Activated CD4-positive, alpha-beta T cell treated with anti-CD3 and anti-CD28 coated beads, Interleukin-2, amount 50 U/mL, for 24 hours (primary cell): ENCODE data around the gene ABCF2.

Source experiments
- DNase-seq, 2 donors: peaks; one replicate each; pipeline ENCODE4 v3.0.0-alpha.2; 2020; ENCODE audit warnings: low read depth in 1 of 2, low spot score in 1 of 2

The ABCF2 gene

DNA sequence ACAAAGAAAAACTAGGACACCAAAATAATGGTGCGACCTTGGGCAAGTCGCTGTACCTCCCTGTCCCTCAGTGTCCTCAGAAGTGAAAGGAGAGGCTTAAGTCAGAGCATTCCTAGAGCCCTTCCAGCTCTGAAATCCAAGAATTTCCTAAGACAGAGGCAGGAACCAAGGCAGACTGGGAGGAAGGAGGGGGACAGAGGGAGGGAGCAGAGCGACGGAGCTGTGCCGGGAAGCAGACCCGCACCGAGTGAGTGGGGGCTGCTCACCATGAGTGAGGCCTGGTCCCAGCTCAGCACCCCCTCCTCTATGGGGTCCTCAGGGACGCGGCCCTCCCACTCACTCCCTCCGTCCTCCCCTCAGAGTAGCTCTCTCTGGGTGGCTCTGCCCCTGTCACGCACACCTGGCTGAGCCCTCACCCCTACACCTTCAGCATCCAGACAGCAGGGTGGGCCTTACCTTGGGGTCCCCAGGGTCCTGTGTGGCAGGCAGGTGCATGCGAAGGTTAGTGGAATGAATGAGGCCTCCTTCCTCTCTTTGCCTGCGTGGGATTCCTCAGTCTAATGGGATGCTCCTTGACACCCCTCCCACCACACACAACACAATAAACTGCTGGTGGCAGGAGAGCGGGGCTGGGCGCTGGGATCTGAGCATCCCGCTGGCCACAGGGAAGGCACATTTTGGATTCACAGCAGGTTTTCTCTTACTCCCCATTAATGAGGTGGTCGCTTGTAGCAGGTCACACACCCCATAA, 26.1 kb upstream of the ABCF2 start:
- no peak for DNase-seq

DNA sequence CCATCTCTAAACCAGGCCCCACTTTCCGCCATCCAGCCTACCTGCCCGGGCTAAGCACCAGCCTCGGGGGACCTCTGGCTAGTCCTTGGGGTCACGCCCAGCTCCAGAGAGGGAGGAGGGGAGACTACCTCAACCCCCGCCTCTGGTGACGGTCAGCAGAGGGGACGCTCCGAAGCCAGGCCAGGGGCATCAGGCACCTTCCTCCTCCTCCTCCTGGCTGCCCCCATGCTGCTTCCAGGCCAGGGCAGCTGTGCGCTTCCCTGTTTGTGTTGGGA, 25.5 kb upstream of the ABCF2 start:
- DNase-seq: no peak

DNA sequence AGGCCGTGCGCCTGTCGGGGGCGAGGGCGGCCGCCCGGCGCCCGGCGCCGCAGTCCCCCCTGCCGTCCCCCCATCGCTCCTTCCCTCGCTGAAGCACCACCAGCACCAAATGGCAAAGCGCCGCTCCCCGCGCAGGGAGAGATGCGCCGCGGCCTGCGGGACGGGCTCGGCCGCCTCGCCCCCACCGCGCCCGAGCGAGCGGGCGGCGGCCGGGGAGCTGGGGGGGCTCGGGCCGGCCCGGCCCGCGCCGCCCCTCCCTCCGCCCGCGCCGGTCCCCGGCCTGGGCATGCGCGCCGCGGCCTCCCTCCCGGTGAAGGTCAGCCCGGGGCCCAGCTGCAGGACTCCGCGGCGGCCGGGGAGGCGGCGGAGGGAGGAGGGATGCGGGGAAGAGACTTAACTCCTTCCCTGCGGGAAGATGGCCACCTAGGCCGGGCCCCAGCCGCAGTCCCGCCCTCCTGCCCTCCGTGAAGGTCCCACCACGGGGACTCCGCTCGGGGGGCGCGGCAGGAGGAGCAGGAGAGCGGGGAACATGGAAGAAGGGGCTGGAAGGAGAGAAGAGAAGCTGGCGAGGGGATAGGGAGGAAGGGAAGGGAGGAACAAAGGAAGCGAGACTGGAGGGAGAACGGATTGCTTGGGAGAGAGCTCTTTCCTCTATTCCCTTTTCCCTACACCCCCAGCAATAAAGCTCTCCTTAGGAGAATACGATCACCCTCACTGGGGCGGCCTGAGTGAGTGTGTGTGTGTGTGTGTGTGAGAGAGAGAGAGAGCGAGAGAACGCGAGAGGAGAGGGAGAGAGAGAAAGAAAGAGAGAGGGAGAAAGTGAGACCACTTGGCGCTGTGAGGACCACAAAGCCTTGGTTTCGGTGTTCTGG, 24.9 kb upstream of the ABCF2 start:
- no peak for DNase-seq

DNA sequence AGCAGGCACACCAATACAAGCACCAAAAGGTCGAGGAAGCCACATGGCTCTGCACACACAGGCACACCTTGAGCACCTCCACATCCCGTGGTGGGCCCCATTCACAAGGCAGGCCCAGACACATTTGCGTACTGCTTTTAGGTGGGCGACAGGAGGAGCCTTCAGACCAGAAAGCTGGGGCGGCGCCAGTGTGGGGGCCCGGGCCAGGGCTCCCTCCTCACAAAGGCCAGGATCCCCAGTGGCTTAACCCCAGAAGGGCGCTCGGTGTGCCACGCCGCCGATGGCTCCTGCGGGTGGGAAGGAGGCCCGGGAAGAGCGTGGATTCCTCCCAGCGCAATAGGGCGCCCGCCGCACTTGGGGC, 24.3 kb upstream of the ABCF2 start:
- DNase-seq: no peak

DNA sequence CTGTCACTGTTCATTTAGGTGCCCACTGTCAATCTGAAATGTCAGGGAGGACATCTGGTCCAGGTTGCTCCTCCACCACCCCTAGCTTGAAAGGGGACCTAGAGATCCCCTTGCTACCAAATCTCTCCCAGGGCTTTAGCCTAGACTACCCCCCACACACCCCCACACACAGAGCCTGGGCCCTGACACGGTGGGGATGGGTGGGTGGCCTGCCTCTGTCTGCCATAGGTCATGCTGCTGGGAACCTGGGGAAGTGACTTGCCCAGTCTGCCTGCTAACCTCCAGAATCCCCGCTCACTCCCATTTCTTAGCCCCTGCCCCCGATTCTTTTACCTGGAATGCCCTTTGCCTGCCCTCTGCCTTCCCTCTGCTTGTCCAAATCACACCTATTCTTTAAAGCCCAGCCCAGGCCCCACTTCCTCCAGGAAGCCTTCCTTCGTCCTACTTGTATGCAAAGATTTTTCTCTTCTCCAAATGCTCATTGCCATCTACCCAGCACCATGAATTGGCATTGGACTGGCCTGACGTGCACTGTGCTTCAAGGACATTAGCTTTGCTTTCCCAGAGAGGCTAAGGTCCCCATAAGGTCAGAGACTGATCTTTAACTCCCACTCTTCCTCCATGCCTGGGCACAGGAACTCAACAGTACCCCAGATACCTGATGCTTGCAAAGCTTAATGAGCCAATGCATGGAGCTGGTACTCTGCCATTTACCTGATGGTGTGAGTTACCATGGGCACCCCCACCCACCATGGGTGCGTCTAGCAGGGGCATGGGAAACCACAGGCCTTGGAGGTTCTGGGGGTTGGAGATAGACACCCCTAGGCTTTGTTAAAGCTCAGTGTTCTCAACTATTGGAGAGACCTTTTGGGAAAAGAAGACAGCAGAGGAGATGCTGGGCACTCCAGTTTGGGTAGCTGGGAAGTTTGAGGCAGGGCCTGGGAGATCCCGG, 23.5 kb upstream of the ABCF2 start:
- no peak for DNase-seq

DNA sequence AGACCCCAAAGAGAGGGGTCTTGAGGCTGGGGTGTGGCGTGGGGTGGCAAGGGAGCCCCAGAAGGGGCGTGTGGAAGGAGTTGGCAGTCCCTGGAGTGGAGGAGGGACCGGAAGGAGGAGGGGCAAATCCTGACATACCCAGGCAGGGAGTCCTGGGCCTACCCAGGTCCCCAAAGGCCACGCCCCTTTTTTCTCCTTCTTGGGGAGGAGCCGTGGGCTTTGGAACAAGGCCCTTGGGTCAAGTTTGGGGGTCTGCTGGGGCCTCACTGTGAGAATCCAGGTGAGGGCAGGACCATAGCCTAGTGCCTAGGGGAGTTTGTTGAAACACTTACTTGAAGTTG, 22.7 kb upstream of the ABCF2 start:
- DNase-seq: no peak

DNA sequence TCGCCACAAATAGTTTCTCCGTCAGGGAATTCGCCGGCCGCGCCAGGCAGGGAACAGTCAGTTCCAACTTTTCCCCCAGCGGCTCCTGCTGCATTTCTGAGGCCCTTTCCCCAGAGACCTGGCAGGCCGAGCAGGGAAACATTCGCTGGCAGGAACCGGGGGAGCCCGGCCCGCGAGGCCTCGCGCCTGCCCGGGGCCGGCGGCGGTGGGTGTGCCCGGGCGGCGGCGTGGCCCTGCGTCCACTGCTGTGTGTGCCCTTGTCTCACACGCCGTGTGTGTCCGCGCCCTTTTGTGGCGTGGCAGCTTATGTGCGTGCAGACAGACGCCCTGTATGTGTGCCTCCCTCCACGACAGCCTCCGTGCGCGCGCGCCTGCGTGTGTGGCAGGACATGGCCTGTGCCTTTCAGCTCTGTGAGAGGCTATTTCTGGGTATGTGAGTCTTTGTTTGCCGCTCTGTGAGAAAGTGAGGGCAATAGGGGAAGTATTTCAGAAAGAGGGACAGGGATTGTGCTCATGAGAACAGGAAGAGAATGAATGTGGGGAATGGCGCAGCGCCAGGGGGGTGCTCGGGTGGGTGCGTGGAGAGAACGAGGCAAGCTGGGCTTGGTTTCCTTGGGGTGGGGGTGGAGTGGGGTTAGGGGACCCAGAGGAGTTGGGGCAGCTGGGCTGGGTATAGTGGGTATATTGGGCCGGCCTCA, 22.2 kb upstream of the ABCF2 start:
- DNase-seq: no peak

DNA sequence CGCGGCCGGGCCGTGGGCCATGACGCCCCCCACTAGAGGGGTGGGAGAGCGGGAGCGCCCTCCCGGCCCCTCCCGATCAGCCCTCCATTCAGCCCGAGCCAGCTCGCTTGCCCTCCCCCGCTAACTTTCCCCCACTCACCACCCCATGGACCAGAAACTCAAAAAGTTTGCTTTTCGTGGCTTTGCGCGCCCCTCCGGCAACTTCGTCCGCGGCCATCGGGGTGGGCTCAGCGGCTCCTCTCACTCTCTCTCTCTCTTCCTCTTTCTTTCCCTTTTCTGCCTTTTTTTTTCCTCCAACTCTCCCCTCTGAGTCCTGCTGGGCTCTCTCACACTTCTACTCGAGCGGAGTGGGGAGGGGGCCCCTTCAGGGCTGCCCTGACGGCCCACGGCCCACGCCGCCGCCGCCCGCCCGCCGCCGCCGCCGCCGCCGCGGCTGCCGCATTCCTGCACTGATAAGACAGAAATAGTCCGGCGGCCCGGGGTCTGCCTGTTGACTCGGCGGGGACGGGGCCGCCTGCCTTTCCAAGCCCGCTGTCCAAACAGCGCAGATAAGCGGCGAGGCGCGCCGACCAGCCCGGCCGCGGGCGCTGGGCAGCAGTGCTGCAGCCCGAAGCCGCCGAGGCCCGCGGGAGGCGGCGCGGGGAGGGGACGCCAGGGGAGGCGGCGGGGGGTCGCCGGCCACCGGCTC, 21.5 kb upstream of the ABCF2 start, which contains the start of gene SMARCD3:
SMARCD3 (minus strand) TSS at position 349 of the 688 bp plus-strand sequence; CDS start at position 217, 132 bp downstream.
- no peak for DNase-seq

DNA sequence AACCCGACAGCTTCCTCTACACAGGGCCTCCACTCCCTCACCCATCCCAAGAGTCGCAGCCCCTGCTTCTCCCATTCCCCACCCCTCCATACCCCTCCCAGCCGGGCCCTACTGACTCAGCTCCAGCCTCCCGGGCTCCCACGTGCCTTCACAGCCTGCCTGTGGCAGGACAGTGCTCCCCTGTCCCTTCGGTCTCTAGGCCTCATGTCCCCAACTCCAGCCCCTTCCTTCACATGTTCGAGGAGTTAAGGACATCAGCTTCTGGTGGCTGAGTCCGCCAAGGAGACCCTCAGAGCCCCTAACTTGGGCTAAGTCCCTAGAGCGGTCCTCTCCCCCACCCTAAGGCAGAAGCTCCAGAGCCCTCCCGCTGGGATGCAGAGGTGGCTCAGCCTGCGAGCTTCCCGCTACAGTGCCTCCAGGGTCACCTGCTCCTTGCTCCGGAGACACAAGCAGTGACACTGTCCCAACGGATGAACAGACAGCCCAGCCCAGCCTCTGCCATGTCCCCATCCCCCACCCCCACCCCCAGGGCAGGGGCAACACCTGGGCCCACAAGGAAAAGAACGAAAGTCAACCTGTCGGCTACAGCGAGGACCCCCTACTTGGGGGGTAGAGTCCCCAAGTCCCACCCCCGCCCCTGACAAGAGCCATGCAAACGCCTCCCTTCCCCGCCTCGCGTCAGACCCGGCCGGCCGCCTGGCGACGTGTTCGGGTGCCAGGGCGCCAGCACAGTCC, 20.8 kb upstream of the ABCF2 start:
- DNase-seq: no peak

DNA sequence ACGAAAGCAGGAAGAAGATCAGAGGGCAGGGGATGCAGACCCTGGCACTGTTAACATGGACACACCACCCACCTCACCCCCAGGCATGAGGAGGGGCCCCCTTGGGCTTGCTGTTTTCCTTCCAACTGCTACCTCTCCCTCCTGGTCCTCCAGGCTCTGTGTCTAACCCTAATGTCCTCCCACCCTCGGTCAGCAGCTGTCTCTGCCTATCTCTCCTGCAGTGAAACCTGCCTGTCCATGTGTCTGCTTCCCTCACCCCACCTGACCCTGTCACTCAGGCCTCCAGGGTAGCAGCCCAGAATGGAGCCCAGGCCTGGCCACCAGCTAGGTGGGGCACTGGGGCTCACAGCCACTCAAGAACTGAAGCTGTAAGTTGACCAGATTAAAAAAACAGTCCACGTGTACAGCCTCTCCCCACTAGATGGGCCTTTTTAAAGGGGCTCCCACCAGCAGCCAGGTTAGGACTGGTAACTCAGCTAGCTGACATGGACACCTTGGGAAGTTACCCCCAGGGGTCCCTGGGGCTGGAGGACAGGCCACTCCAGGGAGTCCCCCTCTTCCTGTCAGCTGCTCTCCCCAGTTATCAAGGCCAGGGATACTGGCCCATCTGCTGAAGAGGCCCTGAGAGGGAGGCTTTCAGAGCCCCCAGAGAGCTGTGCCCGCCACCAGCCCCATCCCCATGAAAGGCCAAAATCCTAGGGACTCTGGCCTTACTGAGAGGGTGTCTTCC, 20.0 kb upstream of the ABCF2 start:
- DNase-seq: no peak

DNA sequence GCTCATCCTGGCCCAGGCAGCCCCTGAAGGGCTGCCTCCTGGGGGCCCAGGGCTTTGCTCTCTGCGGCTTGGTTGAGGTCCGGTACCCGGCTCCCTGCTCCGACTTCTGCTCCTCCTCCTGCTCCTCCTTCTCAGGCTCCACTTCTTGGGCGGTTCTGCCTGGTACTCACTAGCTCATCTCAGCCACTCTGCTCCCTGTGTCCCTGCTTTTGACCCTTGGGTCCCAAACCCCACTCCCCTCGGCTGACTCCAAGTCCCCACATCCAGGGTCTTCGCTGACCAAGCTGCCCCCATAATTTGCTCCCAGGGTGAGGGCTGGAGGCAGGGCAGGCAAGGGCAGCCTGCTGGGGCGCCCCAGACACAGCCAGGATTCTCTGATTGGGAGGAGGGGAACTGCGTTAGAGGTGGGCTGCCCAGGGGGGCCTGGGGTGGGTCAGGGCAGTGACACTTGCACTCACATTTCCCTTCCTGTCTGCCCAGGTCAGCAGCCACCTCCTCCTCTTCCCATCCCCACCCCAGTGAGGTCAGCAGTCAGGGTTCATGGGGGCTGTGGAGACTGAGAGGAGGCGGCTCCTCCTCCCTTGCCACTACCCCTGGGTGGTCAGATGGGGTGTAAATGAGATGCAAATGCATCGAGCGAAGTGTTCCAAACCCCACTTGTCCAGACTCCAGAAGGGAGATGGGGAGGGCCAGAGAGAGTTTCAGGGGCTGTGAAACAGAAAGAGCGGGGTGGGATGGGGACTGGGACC, 19.3 kb upstream of the ABCF2 start:
- DNase-seq: no peak

DNA sequence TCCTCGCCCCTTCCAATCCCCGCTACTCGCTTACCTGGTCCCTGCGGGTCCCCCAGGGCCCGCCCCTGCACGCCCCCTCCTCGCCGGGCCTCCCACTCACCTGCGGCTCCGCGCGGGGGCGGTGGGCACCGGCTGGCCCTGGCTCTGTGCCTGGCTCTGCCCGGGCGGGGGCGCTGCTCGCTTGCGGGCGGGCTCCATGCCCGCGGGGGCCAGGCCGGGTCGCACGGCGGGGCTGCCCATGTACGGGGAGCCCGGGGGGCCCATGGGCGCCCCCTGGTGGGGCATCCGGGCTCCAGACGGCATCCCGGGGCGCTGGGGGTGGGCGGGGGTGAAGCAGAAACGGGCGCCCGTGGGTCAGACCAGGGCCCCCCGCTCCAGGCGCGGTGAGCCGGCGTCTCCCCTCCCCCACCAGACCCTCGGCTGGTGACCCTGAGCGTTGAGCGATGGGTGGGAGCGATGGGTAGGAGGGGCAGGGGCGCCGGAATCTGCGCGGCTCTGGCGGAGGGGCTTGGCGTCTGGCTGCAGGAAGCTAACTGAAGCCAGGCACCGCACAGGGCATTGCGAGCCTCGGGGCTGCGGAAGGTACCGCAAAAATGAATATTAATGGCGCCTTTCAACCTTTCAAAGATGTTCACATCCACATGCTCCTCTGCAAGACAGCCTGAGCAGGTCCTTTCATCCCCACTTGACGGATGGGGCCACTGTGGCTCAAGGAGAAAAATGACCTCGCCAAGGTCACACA, 18.5 kb upstream of the ABCF2 start:
- no peak for DNase-seq

DNA sequence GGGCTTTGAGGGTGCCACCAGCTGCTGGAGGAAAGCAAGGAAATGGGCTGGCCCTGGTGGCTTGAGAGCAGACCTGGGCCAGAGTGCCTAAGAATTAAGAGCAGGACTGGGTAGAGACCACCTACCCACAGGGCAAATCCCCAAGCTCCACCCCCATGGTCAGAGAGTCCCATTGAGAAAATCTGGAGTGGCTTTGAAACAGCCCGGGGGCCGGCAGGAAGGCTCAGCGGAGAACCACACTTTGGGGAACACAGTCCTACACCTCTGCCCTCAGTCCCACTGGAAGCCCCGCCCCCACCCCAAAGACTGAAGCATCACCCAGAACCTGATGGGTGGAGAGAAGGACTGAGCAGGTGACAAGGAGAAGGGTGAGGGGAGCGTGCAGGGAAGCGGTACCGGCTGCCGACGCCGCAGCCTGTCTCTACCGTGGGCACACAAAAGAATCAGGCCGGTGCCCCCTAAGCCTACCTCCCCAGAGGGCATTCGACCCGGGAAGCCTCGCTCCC, 17.9 kb upstream of the ABCF2 start:
- DNase-seq: no peak

DNA sequence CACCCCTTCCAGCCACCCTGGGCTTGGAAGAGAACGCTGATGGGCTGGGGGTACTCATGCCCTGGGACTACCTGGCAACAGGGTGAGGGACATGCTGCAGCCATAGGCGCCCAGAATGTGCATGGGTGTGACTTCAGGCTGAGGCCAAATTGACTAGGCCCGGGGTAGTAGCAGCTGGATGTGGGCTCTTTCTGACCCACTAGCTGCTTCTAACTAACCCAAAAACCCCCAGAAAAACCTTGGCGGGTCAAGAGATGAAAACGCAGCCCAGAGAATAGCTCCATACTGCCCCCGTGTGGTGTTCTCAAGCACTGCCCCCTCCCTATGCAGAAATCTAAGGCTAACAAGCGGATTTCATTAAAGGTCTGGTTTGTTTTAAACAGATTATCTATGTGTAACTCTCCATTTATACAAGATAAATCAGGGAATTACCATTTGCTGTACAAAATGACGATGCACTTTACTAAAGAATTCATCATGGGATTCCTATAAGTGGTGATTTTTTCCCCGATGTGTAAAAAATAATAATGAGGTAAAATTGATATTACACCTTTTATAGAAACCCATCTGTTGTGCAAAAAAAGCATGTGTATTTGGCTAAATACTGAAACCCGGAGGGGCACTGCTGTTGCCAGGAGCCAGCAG, 17.3 kb upstream of the ABCF2 start:
- no peak for DNase-seq

DNA sequence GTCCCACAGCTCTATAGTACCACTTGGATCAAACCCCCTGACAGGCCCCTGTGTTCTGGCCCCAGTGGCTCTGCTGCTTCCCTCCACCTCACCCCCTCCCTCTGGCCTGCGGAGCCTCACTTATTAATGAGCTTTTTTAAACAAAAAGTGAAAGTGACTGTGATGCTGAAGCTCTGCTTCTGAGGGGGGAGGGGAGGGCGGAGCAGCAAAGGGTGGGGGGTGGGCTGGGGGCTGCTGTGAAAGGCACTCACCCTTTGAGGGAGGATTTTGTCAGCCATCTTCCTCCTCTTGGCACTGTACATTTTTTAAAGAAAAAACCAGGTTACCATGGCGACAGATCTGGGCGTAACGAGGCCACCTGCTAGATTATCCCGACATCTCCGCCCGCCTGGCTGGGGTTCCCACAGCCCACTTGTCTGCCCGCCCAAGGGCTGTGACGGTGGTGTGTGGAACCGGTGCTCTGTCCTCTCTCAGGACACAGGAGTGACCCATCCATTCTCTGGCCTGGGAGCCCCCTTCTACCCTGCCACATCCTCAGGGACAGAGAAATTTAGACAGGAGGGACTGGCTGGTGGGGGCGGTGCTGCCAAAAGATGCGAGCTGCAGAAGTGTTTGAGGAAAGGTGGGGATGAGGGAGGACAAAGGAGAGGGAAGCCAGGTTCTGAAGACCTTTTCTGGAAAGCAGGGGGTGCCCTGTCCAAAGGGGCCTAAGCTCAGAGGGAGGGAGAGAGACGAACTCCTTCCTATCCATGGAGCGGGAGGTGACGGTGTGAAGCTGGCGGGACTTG, 16.6 kb upstream of the ABCF2 start:
- no peak for DNase-seq

DNA sequence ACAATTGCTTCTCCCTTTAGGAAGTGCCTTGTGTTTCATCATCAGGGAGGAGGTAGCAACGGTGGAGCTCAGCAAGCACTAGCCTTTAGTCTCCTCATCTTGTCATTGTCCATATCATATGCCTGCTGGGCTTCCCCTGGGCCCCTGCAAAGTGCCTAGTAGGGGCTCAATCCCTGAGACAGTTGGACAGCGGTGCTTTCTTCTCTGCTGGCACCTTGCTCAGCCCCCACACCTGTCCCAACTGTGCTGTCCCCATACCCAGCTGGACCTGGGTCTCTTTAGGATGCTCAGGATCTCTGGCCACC, 16.0 kb upstream of the ABCF2 start:
- DNase-seq: no peak
